ENCODE results near the gene SLCO1B1. TPM values are rescaled to one million over a fixed set of nuclear protein-coding genes. Genes with fewer than 3 reads are reported as not detected.

Gene SLCO1B1
- total and polyA plus RNA-seq, 7 experiments from 2014 or later = not detected

DNA sequence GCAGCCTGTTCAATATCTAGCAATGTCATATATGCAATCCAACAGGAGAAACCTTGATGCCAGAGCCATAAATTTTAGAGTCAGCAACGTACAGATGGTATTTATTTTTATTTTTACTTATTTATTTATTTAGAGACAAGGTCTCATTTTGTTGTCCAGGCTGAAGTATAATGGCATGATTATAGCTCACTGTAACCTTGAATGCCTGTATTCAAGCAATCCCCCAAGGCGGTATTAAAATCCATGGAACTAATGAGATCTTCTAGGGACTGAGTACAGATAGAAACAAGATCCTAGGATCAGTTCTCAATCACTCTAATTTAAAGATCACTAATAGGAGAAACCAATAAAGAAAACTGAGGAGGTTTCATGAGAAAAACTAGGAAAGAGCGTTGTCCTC, 89.3 kb downstream of the SLCO1B1 start:
- CTCF ChIA-PET = no interaction called here
- POLR2A ChIA-PET = no interaction called here
- Histone ChIP-seq H3K9me3 (ENCODE audit: control insufficient read depth in 2 of 3, low read length in 3 of 3) (no peaks in the 10 kb centered on the region), H3K27me3 (ENCODE audit: control insufficient read depth in 2 of 2, insufficient read depth in 2 of 2, low read length in 2 of 2) (no peaks in the 10 kb centered on the region), H3K27ac (ENCODE audit: low read depth, low read length) (no peak overlapping the region), H3K4me1 (ENCODE audit: control insufficient read depth in 2 of 2, insufficient read depth in 2 of 2, low read length in 2 of 2) (no peaks in the 10 kb centered on the region), H3K4me3 (ENCODE audit: low read length) (no peak overlapping the region), H3K36me3 (ENCODE audit: control insufficient read depth in 2 of 3, insufficient read depth in 3 of 3, low read length in 3 of 3) (no peaks in the 10 kb centered on the region)
- intact Hi-C loops (cut with micrococcal nuclease) = no loop called here
- ATAC-seq (no peak), DNase-seq (no peak)
- H3K4me3 Mint-ChIP-seq = no peak overlapping the region
- no peak overlapping the region for H3K27ac Mint-ChIP-seq
- no peaks in the 10 kb centered on the region for H3K36me3 Mint-ChIP-seq
- peaks cover 0 to 6% (median 0%) of the 10 kb centered on the region in 5 donors for H3K27me3 Mint-ChIP-seq
- peaks cover 0 to 5% (median 0%) of the 10 kb centered on the region in 11 donors for H3K9me3 Mint-ChIP-seq
- no peaks in the 10 kb centered on the region for H3K4me1 Mint-ChIP-seq

DNA sequence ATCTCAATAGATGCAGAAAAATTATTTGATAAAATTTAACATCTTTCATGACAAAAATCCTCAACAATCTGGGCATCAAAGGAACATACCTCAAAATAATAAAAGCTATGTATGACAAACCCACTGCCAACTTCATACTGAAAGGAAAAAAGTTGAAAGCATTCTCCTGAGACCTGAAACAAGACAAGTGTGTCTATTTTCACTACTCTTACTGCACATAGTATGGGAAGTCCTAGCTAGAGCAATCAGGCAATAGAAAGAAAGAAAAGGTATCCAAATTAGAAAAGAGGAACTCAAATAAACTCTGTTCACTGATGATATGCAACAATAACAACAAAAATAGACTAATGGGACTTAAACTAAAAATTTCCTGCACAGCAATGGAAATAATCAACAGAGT, 90.1 kb downstream of the SLCO1B1 start:
- Histone ChIP-seq H3K4me3 (ENCODE audit: low read length) (no peak overlapping the region), H3K27ac (ENCODE audit: low read depth, low read length) (no peak overlapping the region), H3K9me3 (ENCODE audit: control insufficient read depth in 2 of 3, low read length in 3 of 3) (no peaks in the 10 kb centered on the region), H3K4me1 (ENCODE audit: control insufficient read depth in 2 of 2, insufficient read depth in 2 of 2, low read length in 2 of 2) (no peaks in the 10 kb centered on the region), H3K36me3 (ENCODE audit: control insufficient read depth in 2 of 3, insufficient read depth in 3 of 3, low read length in 3 of 3) (no peaks in the 10 kb centered on the region), H3K27me3 (ENCODE audit: control insufficient read depth in 2 of 2, insufficient read depth in 2 of 2, low read length in 2 of 2) (no peaks in the 10 kb centered on the region)
- ChIA-PET CTCF (no interaction called here), POLR2A (no interaction called here)
- Mint-ChIP-seq H3K4me3 (no peak overlapping the region), H3K4me1 (no peaks in the 10 kb centered on the region), H3K27me3 (peaks cover 0 to 6% (median 0%) of the 10 kb centered on the region in 5 donors), H3K9me3 (peaks cover 0 to 2% (median 0%) of the 10 kb centered on the region in 11 donors), H3K27ac (no peak overlapping the region), H3K36me3 (no peaks in the 10 kb centered on the region)
- intact Hi-C loops (cut with micrococcal nuclease) = no loop called here
- ATAC-seq = no peak
- DNase-seq = no peak

DNA sequence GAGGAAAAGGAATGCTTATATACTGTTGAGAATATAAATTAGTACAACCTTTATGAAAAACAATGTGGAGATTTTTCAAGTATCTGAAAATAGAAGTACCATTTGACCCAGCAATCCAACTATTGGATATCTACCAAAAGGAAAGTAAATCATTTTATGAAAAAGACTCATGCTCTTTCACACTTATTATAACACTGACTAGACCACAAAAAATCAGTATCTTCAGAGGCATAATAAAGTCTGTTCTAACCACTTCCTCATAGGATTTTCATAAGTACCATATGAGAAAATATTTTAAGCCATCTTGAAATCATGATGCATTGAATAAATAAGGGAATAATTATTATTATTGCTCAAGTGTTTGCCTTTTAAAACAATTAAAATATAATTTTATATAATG, 90.8 kb downstream of the SLCO1B1 start:
- ChIA-PET POLR2A (no interaction called here), CTCF (interaction anchor here (0.6 kb wide), 1 partner anchor 25 kb away, joined by 3 read pairs; no protein-coding TSS in a partner anchor)
- no peak overlapping the region for H3K27ac ChIP-seq (ENCODE audit: low read depth, low read length)
- peaks cover 0 to 6% (median 0%) of the 10 kb centered on the region in 5 donors for H3K27me3 Mint-ChIP-seq
- no peak for ATAC-seq
- H3K4me3 ChIP-seq (ENCODE audit: low read length) = no peak overlapping the region
- H3K9me3 Mint-ChIP-seq = peaks cover 0 to 2% (median 0%) of the 10 kb centered on the region in 11 donors
- H3K4me1 Mint-ChIP-seq = no peaks in the 10 kb centered on the region
- no peaks in the 10 kb centered on the region for H3K9me3 ChIP-seq (ENCODE audit: control insufficient read depth in 2 of 3, low read length in 3 of 3)
- intact Hi-C loops (cut with micrococcal nuclease) = no loop called here
- no peaks in the 10 kb centered on the region for H3K36me3 ChIP-seq (ENCODE audit: control insufficient read depth in 2 of 3, insufficient read depth in 3 of 3, low read length in 3 of 3)
- H3K27ac Mint-ChIP-seq = no peak overlapping the region
- H3K4me1 ChIP-seq (ENCODE audit: control insufficient read depth in 2 of 2, insufficient read depth in 2 of 2, low read length in 2 of 2) = no peaks in the 10 kb centered on the region
- no peaks in the 10 kb centered on the region for H3K36me3 Mint-ChIP-seq
- DNase-seq = no peak
- H3K27me3 ChIP-seq (ENCODE audit: control insufficient read depth in 2 of 2, insufficient read depth in 2 of 2, low read length in 2 of 2) = no peaks in the 10 kb centered on the region
- H3K4me3 Mint-ChIP-seq = no peak overlapping the region

DNA sequence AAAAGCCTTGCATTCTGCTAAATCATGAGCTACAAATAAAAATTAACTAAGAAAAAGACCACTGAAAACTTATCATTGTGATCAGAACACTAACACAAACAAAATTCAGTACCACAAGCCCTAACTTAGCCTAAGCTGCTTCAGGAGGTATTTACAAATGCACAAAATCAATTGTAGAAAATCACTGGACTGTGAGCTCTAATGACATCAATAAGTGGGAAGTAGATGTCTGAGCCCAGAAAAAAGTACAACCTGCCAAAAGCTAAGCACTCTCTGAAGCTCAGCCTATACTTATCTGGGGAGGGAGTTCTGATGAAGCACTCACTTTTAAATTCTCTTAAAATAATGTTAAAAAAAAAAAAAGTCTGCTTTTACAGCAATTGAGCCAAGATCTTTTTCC, 92.9 kb downstream of the SLCO1B1 start:
- Mint-ChIP-seq H3K36me3 (no peaks in the 10 kb centered on the region), H3K4me3 (no peak overlapping the region), H3K27ac (no peak overlapping the region), H3K4me1 (no peaks in the 10 kb centered on the region), H3K9me3 (peaks cover 0 to 2% (median 0%) of the 10 kb centered on the region in 11 donors), H3K27me3 (no peaks in the 10 kb centered on the region)
- ChIA-PET POLR2A (no interaction called here), CTCF (no interaction called here)
- no peaks in the 10 kb centered on the region for H3K4me1 ChIP-seq (ENCODE audit: control insufficient read depth in 2 of 2, insufficient read depth in 2 of 2, low read length in 2 of 2)
- ATAC-seq (no peak), DNase-seq (no peak)
- no peak overlapping the region for H3K27ac ChIP-seq (ENCODE audit: low read depth, low read length)
- no peaks in the 10 kb centered on the region for H3K9me3 ChIP-seq (ENCODE audit: control insufficient read depth in 2 of 3, low read length in 3 of 3)
- H3K27me3 ChIP-seq (ENCODE audit: control insufficient read depth in 2 of 2, insufficient read depth in 2 of 2, low read length in 2 of 2) = no peaks in the 10 kb centered on the region
- intact Hi-C loops (cut with micrococcal nuclease) = no loop called here
- H3K36me3 ChIP-seq (ENCODE audit: control insufficient read depth in 2 of 3, insufficient read depth in 3 of 3, low read length in 3 of 3) = no peaks in the 10 kb centered on the region
- no peak overlapping the region for H3K4me3 ChIP-seq (ENCODE audit: low read length)

DNA sequence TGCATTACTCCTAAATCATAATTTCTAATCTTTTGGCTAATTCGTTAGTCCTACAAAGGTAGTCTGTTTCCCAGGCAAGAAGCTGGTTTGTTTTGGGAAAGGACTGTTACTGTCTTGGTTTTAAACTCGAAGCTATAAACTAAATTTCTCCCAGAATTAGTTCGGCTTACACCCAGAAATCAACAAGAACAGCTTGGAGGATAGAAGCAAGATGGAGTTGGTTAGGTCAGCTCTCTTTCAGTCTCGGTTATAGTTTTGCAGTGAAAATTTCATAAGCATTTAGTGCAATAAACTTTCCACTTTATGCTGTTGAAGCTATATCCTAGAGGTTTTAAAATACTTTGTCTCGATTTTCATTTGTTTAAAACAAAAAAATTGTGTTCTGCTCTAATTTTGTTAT, 103.4 kb downstream of the SLCO1B1 start:
- H3K27me3 ChIP-seq (ENCODE audit: control insufficient read depth in 2 of 2, insufficient read depth in 2 of 2, low read length in 2 of 2) = no peaks in the 10 kb centered on the region
- ChIA-PET CTCF (no interaction called here), POLR2A (no interaction called here)
- Mint-ChIP-seq H3K27ac (no peak overlapping the region), H3K4me3 (no peak overlapping the region), H3K4me1 (peaks cover 0 to 1% (median 0%) of the 10 kb centered on the region in 7 donors), H3K9me3 (no peaks in the 10 kb centered on the region), H3K27me3 (peaks cover 0 to 11% (median 0%) of the 10 kb centered on the region in 5 donors), H3K36me3 (no peaks in the 10 kb centered on the region)
- no peak overlapping the region for H3K27ac ChIP-seq (ENCODE audit: low read depth, low read length)
- H3K36me3 ChIP-seq (ENCODE audit: control insufficient read depth in 2 of 3, insufficient read depth in 3 of 3, low read length in 3 of 3) = no peaks in the 10 kb centered on the region
- H3K4me3 ChIP-seq (ENCODE audit: low read length) = no peak overlapping the region
- no peaks in the 10 kb centered on the region for H3K4me1 ChIP-seq (ENCODE audit: control insufficient read depth in 2 of 2, insufficient read depth in 2 of 2, low read length in 2 of 2)
- no peaks in the 10 kb centered on the region for H3K9me3 ChIP-seq (ENCODE audit: control insufficient read depth in 2 of 3, low read length in 3 of 3)
- DNase-seq (no peak), ATAC-seq (no peak)
- intact Hi-C loops (cut with micrococcal nuclease) = no loop called here

DNA sequence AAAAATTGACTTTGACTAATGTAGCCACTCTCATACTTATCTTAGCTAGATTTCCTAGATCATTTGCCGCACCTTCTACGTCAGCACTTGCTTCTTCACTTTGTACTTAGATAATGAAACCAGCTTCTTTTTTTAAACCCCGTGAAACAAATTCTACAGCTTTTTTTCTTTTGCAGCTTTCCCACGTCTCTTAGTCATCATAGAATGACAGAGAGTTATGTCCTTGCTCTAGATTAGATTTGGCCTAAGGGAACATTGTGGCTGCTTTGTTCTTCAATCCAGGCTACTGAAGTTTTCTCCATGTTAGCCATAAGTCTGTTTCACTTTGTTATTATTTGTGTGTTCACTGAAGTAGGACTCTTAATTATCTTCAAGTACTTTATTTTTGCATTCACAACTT, 108.9 kb downstream of the SLCO1B1 start:
- no peak overlapping the region for H3K27ac Mint-ChIP-seq
- H3K36me3 Mint-ChIP-seq = no peaks in the 10 kb centered on the region
- Histone ChIP-seq H3K27me3 (ENCODE audit: control insufficient read depth in 2 of 2, insufficient read depth in 2 of 2, low read length in 2 of 2) (no peaks in the 10 kb centered on the region), H3K4me1 (ENCODE audit: control insufficient read depth in 2 of 2, insufficient read depth in 2 of 2, low read length in 2 of 2) (no peaks in the 10 kb centered on the region), H3K9me3 (ENCODE audit: control insufficient read depth in 2 of 3, low read length in 3 of 3) (no peaks in the 10 kb centered on the region), H3K27ac (ENCODE audit: low read depth, low read length) (no peak overlapping the region), H3K4me3 (ENCODE audit: low read length) (no peak overlapping the region), H3K36me3 (ENCODE audit: control insufficient read depth in 2 of 3, insufficient read depth in 3 of 3, low read length in 3 of 3) (no peaks in the 10 kb centered on the region)
- no peak overlapping the region for H3K4me3 Mint-ChIP-seq
- no peaks in the 10 kb centered on the region for H3K4me1 Mint-ChIP-seq
- H3K9me3 Mint-ChIP-seq = no peaks in the 10 kb centered on the region
- CTCF ChIA-PET = no interaction called here
- DNase-seq = no peak
- no peak for ATAC-seq
- H3K27me3 Mint-ChIP-seq = peaks cover 2 to 18% (median 16%) of the 10 kb centered on the region in 5 donors
- POLR2A ChIA-PET = no interaction called here
- intact Hi-C loops (cut with micrococcal nuclease) = no loop called here

DNA sequence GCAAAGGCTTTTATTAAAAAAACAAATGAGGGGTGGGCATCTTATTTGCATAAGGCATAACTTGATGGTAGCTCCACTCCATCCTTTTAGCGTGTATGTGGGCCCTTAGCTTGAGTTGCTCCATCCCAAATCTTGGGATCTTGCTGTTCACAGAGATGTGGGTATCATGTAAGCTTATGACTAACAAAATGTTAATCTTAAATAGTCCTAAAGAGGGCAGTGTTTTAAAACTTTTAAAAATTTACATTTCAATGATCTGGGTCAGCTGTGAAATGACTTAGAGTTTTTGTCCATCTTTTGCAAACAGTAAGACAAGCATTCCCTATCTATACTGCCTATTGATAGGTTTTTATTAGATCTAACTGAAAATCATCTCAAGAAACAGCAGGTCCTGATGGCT, 117.7 kb downstream of the SLCO1B1 start:
- no peaks in the 10 kb centered on the region for H3K27me3 ChIP-seq (ENCODE audit: control insufficient read depth in 2 of 2, insufficient read depth in 2 of 2, low read length in 2 of 2)
- no peak overlapping the region for H3K27ac ChIP-seq (ENCODE audit: low read depth, low read length)
- Mint-ChIP-seq H3K4me1 (no peaks in the 10 kb centered on the region), H3K9me3 (no peaks in the 10 kb centered on the region), H3K4me3 (no peak overlapping the region), H3K27ac (no peak overlapping the region), H3K27me3 (peaks cover 0 to 5% (median 0%) of the 10 kb centered on the region in 5 donors), H3K36me3 (no peaks in the 10 kb centered on the region)
- no peaks in the 10 kb centered on the region for H3K9me3 ChIP-seq (ENCODE audit: control insufficient read depth in 2 of 3, low read length in 3 of 3)
- DNase-seq (no peak), ATAC-seq (no peak)
- H3K36me3 ChIP-seq (ENCODE audit: control insufficient read depth in 2 of 3, insufficient read depth in 3 of 3, low read length in 3 of 3) = no peaks in the 10 kb centered on the region
- H3K4me1 ChIP-seq (ENCODE audit: control insufficient read depth in 2 of 2, insufficient read depth in 2 of 2, low read length in 2 of 2) = no peaks in the 10 kb centered on the region
- POLR2A ChIA-PET = no interaction called here
- CTCF ChIA-PET = no interaction called here
- no peak overlapping the region for H3K4me3 ChIP-seq (ENCODE audit: low read length)
- intact Hi-C loops (cut with micrococcal nuclease) = loop anchor here (1.0 to 5.0 kb wide), 2 partner anchors 429 to 771 kb away; no protein-coding TSS in a partner anchor

All from naive thymus-derived CD4-positive, alpha-beta T cell (primary cell).